ENCODE data around the gene PRKAG2.

PRKAG2 gene

DNA sequence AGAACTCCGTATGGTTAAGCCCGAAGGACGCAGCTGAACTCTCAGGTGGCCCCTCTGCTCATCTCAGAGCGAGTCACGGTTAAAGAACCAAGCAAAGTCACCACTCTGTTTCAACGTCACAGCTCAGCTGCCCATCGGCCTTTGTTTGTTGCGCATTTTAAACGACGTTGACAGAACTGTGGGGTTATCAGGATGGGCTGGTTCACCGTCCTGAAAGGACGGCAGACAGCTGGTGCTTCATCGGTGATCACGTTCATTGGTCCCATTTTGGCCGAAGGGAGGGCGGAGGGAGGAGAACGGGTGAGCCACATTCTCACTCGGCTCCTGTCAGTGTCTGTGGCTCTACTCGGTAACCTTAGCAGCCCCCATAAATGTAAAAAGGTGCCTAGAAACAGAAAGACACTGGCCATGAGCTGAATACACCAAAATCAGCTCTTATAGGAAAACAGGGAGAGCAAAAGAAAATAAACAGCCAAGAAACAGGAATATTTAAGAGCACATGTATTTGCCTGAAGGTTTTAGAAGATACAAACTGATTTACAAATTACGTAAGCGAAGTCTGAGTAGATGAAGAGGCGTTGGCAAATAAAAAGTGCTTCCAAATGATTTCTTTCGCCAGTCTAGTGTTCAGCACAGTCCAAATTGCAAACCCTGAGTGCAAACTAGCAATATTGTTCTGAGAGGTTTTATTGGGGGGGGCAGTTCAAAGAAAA, 8.4 kb downstream of the PRKAG2 start:
- Histone ChIP-seq H3K27me3 (replicated peaks; ENCODE audit: control insufficient read depth, insufficient read depth, low read length) (no peaks in the 10 kb centered on the region), H3K4me3 (replicated peaks; ENCODE audit: low read depth, low read length) (no peak overlapping the region), H3K36me3 (ENCODE audit: control insufficient read depth, insufficient read depth, low read length) (no peaks in the 10 kb centered on the region)
- DNase-seq (ENCODE audit: extremely low read depth, insufficient read length), result no peak
- no peak for TF ChIP-seq CTCF (IDR thresholded peaks at IDR 0.05; ENCODE audit: insufficient read depth, low read length, poor library complexity, severe bottlenecking)

DNA sequence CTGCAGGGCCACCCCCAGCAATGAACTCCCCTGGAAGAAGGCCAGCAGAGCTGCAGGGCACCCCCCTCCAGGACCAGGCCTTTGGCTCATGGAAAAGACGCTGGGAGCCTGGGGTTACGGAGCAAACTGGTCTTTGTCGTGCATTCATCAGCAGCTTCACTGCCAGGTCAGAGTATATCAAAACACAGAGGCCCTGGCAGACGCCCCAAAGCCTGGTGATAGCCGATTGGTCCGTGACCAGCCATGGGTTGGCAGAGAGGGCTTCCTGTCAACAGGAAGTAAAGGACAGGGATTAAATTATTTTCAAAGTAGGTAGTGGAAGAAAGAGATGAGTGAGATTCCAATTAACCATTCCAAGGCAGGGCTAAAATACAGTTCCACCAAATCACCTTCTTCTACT, 9.0 kb downstream of the PRKAG2 start:
- no peak overlapping the region for H3K4me3 ChIP-seq (replicated peaks; ENCODE audit: low read depth, low read length)
- TF ChIP-seq CTCF (IDR thresholded peaks at IDR 0.05; ENCODE audit: insufficient read depth, low read length, poor library complexity, severe bottlenecking), result no peak
- H3K36me3 ChIP-seq (ENCODE audit: control insufficient read depth, insufficient read depth, low read length), result no peaks in the 10 kb centered on the region
- no peaks in the 10 kb centered on the region for H3K27me3 ChIP-seq (replicated peaks; ENCODE audit: control insufficient read depth, insufficient read depth, low read length)
- no peak for DNase-seq (ENCODE audit: extremely low read depth, insufficient read length)

DNA sequence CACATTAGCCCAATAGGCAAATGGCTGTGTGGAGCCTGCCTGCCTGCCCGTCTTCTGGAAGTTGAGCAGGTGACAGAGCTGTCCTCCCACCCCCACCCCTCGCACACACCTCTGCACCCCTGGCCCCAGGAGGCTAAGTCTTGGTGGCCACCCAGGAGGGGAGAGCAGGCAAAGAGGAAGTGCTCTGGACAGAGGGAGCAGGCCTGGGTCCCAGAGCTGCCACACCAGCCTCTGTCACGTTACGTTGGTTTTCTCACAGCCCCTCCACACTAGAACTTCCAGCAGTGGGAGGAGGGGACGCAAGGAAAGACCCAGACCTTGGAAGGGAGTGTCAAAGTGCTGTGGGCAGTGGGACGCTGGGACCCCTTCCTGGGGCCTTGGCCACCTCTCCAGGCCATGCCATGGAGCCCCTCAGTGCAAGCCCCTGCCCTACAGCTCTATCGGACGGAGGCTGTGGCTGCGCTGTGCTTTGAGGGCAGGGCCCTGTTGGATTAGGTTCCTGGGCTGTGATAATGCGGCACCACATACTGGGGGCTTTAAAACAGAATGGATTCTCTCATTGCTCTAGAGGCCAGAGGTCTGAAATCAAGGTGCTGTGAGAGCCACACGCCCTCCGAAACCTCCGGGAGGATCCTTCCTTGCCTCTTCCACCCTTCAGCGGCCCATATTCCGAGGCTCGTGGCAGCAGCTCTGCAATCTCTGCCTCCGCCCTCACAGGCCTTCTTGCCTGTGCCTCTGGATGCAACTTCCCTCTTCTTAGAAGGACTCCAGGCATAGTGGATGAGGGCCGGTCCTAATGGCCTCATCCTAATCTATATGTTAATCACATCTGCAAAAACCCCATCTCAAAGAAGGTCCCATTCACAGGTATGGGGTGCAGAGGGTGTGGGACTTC, 9.9 kb downstream of the PRKAG2 start:
- no peaks in the 10 kb centered on the region for H3K36me3 ChIP-seq (ENCODE audit: control insufficient read depth, insufficient read depth, low read length)
- H3K27me3 ChIP-seq (replicated peaks; ENCODE audit: control insufficient read depth, insufficient read depth, low read length), result no peaks in the 10 kb centered on the region
- DNase-seq (ENCODE audit: extremely low read depth, insufficient read length), result no peak
- no peak overlapping the region for H3K4me3 ChIP-seq (replicated peaks; ENCODE audit: low read depth, low read length)
- TF ChIP-seq CTCF (IDR thresholded peaks at IDR 0.05; ENCODE audit: insufficient read depth, low read length, poor library complexity, severe bottlenecking), result no peak

- Histone ChIP-seq H3K27me3 (replicated peaks; ENCODE audit: control insufficient read depth, insufficient read depth, low read length) (no peaks in the 10 kb centered on the region), H3K4me3 (replicated peaks; ENCODE audit: low read depth, low read length) (no peak overlapping the region), H3K36me3 (ENCODE audit: control insufficient read depth, insufficient read depth, low read length) (no peaks in the 10 kb centered on the region)
- TF ChIP-seq CTCF (IDR thresholded peaks at IDR 0.05; ENCODE audit: insufficient read depth, low read length, poor library complexity, severe bottlenecking), result no peak
- no peak for DNase-seq (ENCODE audit: extremely low read depth, insufficient read length)
Measured at GRCh38 chr7:151866028-151866427, 10.9 kb downstream of the PRKAG2 start.

DNA sequence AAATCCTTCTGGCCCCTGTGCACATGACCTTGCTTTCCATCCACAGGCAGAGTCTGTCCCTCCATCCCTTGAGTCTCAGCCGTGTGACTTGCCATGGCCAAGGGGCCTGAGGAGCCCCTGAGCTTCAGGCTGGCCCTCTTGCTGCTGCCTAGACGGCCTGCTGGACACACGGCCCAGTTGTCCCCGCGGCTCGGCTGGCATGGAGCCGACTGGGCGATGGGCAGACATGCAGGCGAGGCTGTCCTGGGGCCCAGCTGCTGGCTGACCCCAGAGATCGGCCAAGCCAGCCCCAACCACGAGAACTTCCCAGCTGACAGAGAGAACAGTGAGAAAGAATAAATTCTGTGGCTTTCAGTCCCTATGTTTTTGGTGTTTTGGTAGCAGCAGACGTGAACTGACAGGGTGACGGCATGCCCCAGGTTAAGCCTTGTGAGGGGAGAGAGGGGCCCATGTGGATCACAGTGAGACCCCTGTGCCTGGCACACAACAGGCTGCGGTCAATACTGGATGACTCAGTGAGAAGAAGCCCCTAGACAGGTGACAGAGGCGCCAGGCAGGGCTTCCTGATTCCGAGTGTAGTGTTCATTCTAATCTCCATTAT, 11.7 kb downstream of the PRKAG2 start:
- no peak for TF ChIP-seq CTCF (IDR thresholded peaks at IDR 0.05; ENCODE audit: insufficient read depth, low read length, poor library complexity, severe bottlenecking)
- DNase-seq (ENCODE audit: extremely low read depth, insufficient read length), result no peak
- no peaks in the 10 kb centered on the region for H3K27me3 ChIP-seq (replicated peaks; ENCODE audit: control insufficient read depth, insufficient read depth, low read length)
- H3K4me3 ChIP-seq (replicated peaks; ENCODE audit: low read depth, low read length), result no peak overlapping the region
- no peaks in the 10 kb centered on the region for H3K36me3 ChIP-seq (ENCODE audit: control insufficient read depth, insufficient read depth, low read length)
